Stimulated activated CD8-positive, alpha-beta memory T cell treated with anti-CD3 and anti-CD28 coated beads, Interleukin-4, amount 100 ng/mL, for 24 hours (primary cell): ENCODE measurements around the gene SOX6.

Experiments
- DNase-seq: peaks from one replicate; pipeline ENCODE4 v3.0.0-alpha.2; 2020; ENCODE audit warnings: low read depth

SOX6 gene

DNA sequence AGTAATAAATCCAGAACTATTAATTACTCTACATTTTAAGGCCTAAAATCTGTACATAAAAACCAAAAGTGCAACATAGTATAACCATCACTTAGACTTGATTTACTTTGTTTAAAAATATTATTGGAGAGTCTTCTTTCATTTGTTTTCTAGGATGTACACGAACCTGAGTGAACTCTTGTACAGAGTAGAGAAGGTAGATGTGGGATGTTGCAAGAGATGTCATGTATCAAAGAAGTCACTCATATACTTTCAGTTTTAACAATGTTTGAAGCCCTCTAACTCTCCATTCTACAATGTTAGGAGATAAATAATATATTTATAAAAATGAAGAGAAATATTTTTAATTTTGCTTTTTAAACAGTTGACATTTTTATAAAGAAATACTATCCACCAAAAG is 38.6 kb downstream of the SOX6 start:
- DNase-seq: no peak

- DNase-seq: no peak
These were observed 42.5 kb downstream of the SOX6 start for GRCh38 chr11:16313846-16314245.

GRCh38 chr11:16312233-16312765 is 44.0 kb downstream of the SOX6 start:
- DNase-seq: no peak

GRCh38 chr11:16311831-16312230 is 44.5 kb downstream of the SOX6 start:
- no peak for DNase-seq

GRCh38 chr11:16310943-16311342 is 45.4 kb downstream of the SOX6 start:
- no peak for DNase-seq

DNA sequence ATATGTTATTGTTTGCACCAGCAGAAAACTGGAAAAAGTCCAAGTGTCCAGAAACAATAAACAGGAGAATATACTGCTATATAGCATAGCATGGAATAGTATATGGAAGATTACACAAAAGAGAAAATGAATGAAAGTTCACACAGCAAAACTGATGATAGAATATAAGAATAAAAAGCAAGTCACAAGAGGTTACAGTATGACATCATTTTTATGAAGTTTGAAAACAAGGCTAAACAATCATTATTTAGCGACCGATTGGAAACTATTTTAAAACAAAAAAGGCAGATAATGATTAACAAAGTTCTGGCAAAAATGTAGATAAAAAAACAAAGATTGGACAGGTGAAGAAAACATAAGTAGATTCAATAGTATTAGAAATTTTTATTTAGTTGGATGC is 47.1 kb downstream of the SOX6 start:
- no peak for DNase-seq

- DNase-seq: no peak
These were observed 54.9 kb downstream of the SOX6 start for GRCh38 chr11:16301462-16301861.

DNA sequence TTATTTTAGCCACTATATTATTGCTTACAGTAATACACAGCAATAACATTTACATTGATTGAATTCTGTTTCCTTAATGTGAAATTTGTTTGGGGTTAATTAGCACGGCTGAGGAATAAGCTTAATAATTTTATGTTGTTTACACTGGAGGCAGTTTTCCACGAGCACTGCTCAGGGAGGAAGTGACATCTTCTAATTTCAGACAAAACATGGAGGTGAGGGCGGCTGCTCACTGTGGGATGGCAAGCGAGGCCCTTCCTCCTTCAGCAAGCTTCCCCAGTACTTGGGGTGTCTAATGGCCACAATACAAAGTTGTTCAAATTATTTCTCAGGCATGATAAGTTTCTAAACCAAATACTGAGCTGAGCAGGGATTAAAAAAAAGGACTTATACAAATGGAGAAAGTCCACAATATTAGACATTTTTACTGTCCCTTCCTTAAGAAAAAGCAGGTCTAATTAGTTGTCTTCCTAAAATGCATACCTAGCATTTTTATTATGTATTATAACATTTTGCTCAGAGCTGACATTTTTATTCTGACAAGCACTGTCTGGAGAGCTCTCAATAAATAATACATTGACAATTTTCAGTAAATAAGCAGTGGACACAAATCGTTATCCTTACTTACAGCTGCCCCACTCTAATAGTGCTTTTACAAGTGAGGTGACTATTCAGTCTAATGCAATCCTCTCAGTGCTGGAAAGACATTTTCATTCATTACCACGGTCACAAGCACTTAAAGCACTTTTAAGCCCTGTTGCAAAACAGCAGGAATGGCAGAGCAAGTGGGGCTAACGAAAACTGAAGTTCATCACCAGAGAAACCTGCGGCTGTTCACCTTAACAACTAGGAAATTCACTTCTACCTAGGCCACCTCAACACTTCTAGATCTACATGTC is 56.2 kb downstream of the SOX6 start:
- no peak for DNase-seq

DNA sequence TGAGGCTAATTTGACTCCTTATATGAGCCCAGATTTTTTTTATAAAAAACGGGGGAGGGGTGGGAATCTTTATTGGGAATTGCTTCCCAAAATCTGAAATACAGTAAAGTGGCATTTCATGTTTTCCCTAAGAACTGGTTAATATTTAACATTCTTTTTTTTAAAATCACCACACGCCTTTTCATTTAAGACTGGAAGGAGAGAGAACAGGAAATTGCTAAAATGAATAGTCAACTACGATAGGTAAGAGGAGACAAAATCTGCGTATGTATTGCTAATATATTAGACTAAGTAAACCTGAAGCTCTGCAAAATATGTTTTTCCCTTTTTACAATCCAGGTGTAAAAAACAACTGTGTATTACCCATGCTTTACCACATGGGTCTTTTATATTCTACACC is 57.0 kb downstream of the SOX6 start:
- no peak for DNase-seq

DNA sequence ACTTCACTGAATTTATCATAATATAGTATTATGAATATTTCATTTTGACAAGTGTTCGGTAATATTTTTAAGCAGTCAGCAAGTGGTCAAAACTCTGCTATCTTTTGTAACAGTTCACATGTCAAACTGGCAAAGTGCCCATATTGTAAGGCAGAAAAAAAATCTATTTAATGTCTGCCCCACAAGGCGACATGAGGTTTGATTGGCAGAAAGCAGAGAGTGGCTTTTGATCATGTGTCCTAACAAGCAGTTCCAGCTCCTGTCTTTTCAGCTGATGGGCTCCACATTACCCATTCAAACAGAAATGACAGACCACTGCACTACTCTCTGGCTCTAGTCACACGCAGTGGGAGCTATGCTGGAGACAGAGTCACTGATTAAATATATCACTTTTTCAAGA is 59.0 kb downstream of the SOX6 start:
- DNase-seq: no peak

GRCh38 chr11:16296273-16296672 is 60.1 kb downstream of the SOX6 start:
- DNase-seq: no peak

DNA sequence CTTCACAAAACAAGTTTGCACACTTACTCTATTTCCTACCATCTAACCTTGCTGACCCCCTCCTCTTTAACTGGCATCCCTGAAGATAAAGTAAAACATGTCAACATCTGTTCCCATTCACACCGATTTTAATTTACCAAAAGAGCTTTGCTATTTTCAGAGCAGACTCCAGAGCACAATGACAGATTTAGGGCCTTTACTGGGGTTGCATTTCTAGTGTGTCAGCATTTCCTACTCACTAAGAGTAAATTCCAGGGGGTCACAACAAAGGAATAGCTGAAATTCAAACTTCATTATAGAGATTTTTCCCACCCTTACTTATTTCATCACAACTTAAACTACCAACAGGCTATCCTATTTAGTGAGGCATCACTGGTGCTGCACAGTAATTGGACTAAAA is 60.8 kb downstream of the SOX6 start:
- DNase-seq: no peak

GRCh38 chr11:16293204-16293681 is 63.1 kb downstream of the SOX6 start:
- DNase-seq: no peak

DNA sequence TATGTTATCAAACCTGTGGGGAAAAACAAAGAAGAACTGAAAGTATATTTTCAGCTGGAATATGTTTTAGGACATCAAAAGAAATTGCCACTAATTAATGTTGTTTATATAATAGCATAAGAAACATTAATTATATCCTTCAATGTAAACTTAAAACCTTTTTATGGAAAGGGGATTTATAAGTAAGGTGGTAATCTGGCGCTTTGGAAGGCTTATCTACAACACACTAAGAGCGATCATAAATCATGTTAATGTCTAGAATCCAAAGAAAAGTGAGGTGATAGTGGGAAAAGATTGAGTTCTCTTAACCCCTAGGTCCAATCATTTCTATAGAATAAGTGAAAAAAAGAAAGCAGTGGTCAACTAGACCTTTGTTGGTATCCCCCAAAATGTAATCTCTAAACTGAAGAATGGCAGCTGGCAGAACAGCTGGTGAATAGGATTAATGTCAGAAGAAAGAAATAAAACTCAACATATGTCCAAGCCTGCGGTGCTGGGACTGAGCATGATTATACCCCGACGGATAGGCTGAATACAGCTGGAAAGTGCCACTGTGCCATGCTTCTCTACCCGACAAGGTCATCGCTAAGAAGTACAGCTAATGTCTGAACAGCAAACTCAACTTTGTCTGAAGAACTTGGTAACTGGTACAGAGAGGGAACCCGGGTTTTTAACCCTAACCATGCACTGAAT is 64.0 kb downstream of the SOX6 start:
- DNase-seq: no peak

DNA sequence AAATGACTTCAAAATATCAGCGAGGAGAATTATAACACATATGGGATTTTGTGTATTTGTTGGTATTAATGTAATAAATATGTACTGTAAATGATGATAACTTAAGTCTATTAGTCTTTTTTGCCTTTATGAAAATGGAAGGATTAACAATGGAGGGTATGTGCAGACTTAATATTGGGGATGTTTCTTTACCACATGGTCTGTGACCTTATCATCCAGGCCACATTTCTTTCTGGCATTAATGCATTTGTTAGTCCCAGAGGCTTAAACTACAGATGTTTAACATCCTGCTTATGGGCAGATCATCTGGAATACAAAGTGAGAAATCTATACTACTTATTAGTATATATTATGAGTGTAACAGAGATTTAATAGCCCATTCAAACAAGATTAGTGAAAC is 64.6 kb downstream of the SOX6 start:
- DNase-seq: no peak

- DNase-seq: no peak
These were observed 66.8 kb downstream of the SOX6 start for GRCh38 chr11:16289541-16289940.

DNA sequence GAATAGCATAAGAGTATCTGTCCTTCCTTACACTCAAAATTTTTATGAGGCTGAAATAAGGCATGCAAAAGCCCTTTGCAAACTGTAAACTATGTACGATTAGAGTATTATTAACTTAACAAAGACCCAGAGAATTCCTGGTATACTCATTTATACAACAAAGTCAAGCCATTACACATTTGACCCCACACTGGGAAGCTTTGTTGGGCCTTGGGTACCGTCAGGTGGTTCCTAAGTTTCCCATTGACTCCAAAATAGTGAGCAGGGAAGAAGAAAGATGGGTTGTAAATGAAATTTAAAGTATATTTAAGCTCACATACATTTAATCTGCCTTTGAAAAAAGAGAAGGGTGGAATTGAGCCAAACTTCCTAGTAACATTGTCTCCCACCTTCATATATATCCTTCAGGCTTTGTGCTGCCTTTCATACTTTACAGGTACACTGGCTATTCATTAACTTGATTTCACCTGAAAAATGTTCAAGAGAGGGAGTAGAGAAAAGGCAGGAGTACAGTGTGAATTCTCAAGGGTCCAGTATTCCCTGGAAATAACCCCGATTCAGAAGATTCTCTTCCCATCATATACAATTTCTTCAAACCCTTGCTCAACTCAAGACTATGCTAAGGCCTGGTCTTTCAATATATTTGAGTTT is 68.6 kb downstream of the SOX6 start:
- DNase-seq: no peak

DNA sequence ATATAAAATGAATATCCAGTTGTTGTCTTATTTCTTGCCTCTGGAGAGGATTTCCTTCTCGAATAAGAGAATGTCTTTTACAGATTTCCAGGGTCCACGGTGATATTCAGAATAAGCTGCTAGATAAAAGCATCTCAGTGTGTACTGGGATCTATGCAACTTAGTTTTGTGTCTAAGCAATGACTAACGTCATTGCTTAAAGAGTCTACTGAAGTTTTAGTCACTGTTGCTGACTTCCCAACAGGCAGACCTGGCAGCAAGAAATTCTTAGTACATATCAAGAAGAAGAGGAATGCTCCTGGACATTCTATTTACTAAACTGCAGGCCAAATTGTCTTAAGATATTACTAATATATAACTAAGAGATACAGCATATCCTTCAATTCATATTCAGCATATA is 70.3 kb downstream of the SOX6 start:
- DNase-seq: no peak

DNA sequence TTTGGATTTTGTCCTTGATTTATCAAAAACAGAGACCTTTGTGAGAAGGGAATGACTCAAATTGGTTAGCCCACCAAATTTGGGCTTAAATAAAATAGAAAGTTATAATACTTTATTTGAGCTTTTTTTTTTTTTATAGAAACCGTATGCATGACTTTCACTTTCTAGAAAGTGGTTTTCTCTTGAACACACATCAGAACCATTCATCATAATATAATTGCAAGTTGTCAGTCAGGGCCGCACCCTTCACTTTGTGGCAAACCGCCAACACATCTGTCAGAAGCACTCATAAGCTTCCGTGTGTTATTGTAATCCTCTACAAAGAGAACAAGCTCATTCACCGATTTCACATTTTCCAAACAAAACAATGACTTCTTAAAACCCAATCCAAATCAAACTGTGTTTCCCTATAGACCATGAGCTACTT is 76.1 kb downstream of the SOX6 start:
- DNase-seq: no peak

DNA sequence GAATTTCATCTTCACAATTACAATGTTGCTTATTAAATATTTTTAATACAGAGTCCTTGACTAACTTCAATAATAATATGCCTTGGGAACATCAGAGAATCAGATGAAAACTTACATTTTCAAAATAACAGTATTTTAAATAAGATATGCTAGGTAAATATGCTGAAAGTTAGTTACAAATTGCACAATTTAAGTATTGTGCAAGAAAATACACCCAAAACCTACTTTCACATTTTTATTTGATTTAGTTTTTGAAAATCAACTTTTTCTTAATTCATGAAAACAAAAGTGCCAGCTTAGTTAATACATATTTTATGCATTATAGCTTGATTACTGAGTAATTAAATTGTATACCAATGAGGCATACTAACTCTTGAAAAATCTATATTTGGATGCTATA is 76.8 kb downstream of the SOX6 start:
- no peak for DNase-seq

DNA sequence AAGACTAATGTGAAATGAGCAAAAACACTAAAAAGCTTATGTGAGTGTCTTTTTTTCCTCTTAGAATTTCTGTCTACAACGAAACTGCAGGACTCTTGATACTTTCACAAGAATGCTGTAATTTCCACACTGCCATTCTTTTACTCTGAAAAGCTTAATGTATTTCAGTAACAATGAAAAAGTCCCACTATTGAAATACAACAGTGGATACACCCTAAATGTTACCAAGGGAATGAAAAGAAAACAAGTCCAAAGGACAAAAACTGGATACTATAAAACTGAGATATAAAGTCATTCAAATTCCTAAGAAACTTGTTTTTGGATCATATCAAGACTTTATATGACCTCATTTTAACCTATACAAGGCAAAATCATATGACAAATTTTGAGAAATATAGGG is 77.4 kb downstream of the SOX6 start:
- DNase-seq: no peak

GRCh38 chr11:16278273-16278672 is 78.1 kb downstream of the SOX6 start:
- no peak for DNase-seq

- no peak for DNase-seq
These were observed 80.1 kb downstream of the SOX6 start for GRCh38 chr11:16276251-16276650.
